Spinal cord (tissue), 10 donors: ENCODE data around the gene CPE. TPM values are rescaled to one million over a fixed set of nuclear protein-coding genes. Genes with fewer than 3 reads are reported as not detected.

Source experiments
- DNase-seq, 6 donors: peaks; one replicate each; pipeline versions ENCODE4 v3.0.0 to v3.0.0-alpha.2; 2013 to 2015; ENCODE audit warnings: low spot score in 6 of 6, low read depth in 4 of 6
- H3K27ac ChIP-seq: one replicate; pipeline ENCODE4 v1.5.1; 2013; ENCODE audit warnings: low read depth, low read length, control low read depth
- H3K27me3 ChIP-seq: one replicate; pipeline ENCODE4 v1.6.1; 2013; ENCODE audit warnings: low read length; ENCODE audit not compliant: control insufficient read depth, insufficient read depth
- H3K36me3 ChIP-seq: one replicate; pipeline ENCODE4 v1.6.1; 2013; ENCODE audit warnings: low read length; ENCODE audit not compliant: control insufficient read depth, insufficient read depth
- H3K4me1 ChIP-seq: one replicate; pipeline ENCODE4 v1.6.1; 2013; ENCODE audit warnings: low read length; ENCODE audit not compliant: control insufficient read depth, insufficient read depth
- H3K4me3 ChIP-seq: one replicate; pipeline ENCODE4 v1.5.1; 2013; ENCODE audit warnings: low read depth, low read length, control low read depth
- H3K9me3 ChIP-seq: one replicate; pipeline ENCODE4 v1.6.1; 2013; ENCODE audit warnings: low read length; ENCODE audit not compliant: control insufficient read depth, insufficient read depth
- WGBS: methylation state at CpG from one replicate; pipeline ENCODE4 v1.1.5; 2013; ENCODE audit warnings: missing lambda C conversion rate; ENCODE audit not compliant: insufficient coverage; 5-methylcytosine and 5-hydroxymethylcytosine counted together
- polyA plus RNA-seq, 2 donors: library from polyadenylated mRNA; unstranded; fragments of 120-200 nt; gene quantifications; one replicate each; pipeline ENCODE4 v1.2.1, GENCODE V29; 2013; ENCODE audit not compliant: insufficient read length in 2 of 2
- total RNA-seq, 2 donors: library from RNA; depleted of rRNA in 1 of 2; stranded (reverse); fragments of 120-200 nt in 1 of 2; fragments of >200 nt in 1 of 2; gene quantifications; one replicate each; pipeline versions ENCODE4 v1.2.3 to v1.2.4, GENCODE V29; 2013 to 2014
- donor health status: healthy.

Gene CPE
- total and polyA plus RNA-seq, 4 donors, result 500 to 629 (median 586) TPM

DNA sequence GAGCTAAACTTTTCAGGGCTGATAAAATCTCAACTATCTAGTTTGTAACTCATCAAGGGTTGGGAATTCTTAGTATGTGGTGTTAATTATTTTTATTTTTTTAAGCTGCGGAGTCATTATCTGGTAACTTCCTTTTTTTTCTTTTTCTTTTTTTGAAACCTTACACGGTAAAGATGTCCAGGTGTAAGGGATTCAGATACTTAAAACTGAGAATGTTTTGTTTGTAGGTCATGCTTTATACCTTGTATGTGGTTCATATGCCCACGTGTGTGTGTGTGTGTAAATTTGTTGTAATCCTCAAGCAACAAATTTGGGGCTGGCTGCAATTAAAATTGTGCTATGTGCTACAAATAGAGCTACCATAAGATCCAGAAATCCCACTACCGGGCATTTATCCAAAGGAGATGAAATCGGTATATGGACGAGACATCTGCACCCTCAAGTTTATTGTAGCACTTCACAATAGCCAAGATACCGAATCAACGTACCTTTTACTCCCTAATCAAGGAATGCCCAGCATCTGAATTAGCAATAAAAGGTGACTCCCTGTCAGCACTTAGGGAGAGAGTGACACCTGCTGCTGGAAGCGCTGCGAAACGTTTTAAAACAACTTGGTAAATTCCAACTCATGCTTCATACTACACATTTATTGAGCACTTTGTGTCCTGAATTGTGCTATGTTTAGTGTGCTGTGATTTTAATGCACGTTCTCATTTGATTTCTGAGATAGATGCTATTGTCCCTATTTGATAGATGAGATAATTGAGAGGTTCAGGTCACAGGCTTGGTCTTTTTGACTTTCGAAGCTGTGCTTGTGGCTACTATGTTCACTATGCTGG, 35.2 kb upstream of the CPE start:
- H3K36me3 ChIP-seq, result peaks cover 10% of the 10 kb centered on the region
- H3K27me3 ChIP-seq, result no peaks in the 10 kb centered on the region
- WGBS, result 63% methylated on average over 5 of the region's 13 CpGs
- H3K4me3 ChIP-seq, result no peak overlapping the region
- no peaks in the 10 kb centered on the region for H3K4me1 ChIP-seq
- H3K9me3 ChIP-seq, result no peaks in the 10 kb centered on the region
- DNase-seq, result peak in 2 of 6 donors; percentile 26 to 42
- H3K27ac ChIP-seq, result no peak overlapping the region

DNA sequence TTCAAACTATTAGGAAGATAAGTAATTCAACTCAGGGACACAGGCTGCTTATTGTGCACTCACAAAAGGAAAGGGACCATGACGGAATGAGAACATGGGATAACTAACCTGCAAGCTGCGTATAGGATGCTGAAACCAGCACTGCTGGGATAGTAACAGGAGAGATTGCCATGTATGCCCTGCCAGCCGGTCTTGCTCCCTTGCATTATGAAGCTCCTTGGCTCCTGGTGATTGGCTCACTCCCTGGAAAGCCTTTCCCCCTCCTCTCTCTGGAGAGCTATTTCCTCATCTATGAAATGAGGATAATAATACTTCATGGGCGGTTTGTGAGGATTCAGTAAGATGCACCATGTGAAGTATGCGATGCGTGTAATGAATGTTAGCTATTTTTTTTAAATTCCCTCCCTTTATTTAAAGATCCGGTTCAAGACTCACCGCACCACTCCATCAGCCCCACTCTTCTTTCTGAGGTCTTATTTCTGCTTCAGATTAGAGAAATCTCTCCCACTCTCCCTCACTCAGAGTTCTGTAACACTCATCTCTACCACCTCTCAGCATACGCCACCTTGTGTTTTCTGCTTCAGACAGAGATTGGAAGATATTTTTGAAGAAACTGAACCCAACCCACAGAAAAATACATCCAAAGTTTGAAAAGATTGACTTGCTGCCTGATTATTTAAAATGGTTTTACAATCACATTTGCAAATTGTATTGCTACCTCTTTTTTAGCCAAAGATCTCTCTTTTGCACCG, 33.0 kb upstream of the CPE start:
- Histone ChIP-seq H3K4me3 (peak overlapping the region; percentile 5), H3K9me3 (no peaks in the 10 kb centered on the region), H3K27me3 (no peaks in the 10 kb centered on the region), H3K4me1 (no peaks in the 10 kb centered on the region), H3K36me3 (no peaks in the 10 kb centered on the region), H3K27ac (no peak overlapping the region)
- DNase-seq, result peak in 2 of 6 donors; percentile 21 to 85
- 41% methylated on average over 6 of the region's 10 CpGs for WGBS

DNA sequence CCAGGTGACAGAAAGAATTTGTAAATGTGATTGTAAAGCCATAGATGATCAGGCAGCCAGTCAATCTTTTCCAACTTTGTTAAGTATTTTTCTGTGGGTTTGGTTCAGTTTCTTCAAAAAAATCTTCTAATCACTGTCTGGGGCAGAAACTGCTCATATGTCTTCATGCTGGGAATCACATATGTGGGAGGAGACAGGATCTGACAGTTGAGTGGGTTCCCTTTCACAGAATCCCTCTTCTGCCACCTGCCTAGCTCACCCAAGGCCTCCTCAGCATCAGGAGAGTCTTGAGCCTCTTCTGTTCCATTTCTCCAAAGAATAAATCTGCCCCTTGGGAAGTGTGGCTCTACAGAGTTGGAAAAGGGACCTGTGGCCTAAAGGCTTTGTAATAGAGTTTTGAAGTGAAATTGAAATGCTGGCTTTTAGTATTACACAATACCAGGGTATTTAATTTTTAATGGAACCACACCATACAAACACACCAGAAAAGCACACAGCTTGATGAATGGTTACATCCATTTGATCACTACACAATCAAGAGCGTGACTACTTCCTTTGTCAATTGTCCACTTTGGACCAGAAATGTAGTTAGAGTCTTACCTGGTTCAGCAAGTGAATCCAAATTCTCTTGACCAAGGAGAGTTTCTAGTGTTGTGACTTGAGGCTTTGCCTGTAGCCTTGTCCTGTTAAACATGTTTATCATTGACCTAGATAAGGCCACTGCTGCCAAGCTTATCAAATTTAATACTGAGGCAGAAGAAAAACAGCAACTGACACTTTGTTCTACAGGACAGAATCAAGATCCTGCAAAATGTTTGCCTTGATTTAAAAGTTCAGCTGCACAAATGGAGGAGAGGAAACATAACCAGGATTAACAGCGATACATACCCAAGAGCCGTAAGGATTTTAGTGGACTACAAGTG, 30.9 kb upstream of the CPE start:
- Histone ChIP-seq H3K27me3 (no peaks in the 10 kb centered on the region), H3K4me3 (no peak overlapping the region), H3K4me1 (no peaks in the 10 kb centered on the region), H3K9me3 (no peaks in the 10 kb centered on the region), H3K36me3 (no peaks in the 10 kb centered on the region), H3K27ac (no peak overlapping the region)
- DNase-seq, result no peak
- 100% methylated on average over 2 of the region's 3 CpGs for WGBS

DNA sequence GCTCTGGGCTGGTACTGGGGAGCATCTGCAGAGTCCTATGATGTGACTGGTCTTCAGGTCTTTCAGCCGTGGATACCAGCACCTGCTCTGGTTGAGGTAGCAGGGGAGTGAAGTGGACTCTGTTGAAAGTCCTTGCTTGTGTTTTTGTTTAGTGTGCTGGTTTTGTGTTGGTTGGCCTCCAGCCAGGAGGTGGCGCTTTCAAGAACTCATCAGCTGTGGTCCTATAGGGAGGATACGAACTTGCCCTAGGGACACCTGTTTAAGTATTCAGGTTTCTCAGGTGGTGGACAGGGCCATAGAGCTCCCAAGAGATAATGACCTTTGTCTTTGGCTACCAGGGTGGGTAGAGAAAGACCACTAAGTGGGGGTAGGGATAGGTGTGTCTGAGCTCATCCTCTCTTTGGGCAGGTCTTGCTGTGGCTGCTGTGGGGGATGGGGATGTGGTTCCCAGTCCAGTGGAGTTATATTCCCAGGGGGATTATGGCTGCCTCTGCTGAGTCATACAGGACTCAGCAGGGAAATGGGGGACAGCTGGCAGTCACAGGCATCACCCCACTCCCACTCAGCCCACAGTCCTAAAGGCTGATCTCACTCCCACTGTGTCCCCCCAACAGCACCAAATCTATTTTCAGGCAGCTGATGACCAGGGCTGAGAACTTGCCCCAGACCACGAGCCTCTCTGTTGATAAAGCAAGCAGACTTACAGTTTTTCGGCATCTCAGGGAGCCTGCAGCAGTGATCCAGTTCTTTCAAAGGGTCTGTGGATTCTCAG, 27.3 kb upstream of the CPE start:
- 95% methylated on average over 5 of the region's 5 CpGs for WGBS
- no peak for DNase-seq

DNA sequence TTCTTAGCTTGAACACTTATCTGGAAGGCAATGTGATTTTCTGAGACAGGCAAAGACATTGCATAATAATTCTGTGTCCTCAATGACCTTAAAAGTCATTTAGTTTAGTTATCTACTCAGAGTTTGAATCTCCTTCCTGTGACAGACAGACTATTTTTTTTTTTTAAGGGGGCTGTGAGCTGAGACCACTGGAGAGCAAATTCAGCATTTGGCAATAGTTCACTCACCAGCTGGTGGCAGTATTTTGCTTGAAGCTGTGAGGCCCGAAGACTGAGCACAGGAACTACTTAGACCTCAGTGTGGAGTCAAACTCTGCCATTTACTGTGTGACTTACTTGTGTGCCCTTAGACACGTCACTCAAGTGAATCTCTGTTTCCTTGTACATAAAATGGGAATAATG, 22.9 kb upstream of the CPE start:
- H3K27me3 ChIP-seq, result no peaks in the 10 kb centered on the region
- no peaks in the 10 kb centered on the region for H3K9me3 ChIP-seq
- H3K36me3 ChIP-seq, result no peaks in the 10 kb centered on the region
- 0% methylated on average over 1 of the region's 2 CpGs for WGBS
- no peak overlapping the region for H3K4me3 ChIP-seq
- no peak overlapping the region for H3K27ac ChIP-seq
- peak in 2 of 6 donors; percentile 83 to 87 for DNase-seq
- no peaks in the 10 kb centered on the region for H3K4me1 ChIP-seq

More for the DNA sequence above, 27.3 kb upstream of the CPE start:
- Histone ChIP-seq H3K4me3 (no peak overlapping the region), H3K36me3 (no peaks in the 10 kb centered on the region), H3K9me3 (no peaks in the 10 kb centered on the region), H3K27me3 (no peaks in the 10 kb centered on the region), H3K27ac (no peak overlapping the region), H3K4me1 (no peaks in the 10 kb centered on the region)

DNA sequence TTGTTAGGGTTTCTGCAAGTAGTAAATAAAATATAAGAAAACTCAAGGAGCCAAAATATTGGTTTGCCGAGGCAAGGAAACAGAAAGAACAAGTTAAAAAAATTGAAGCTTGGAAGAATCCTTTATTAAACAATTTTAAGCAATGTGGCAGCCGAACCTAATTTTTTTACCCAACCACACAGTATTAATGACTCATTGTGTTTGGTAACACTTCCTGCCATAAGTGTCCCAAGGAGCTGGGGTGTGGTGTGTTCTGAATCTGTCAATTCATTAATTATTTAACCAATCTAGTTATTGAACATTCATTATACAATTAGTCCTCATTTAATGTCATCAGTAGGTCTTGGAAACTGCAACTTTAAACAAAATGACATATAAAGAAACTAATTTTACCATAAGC, 19.3 kb upstream of the CPE start:
- Histone ChIP-seq H3K4me3 (no peak overlapping the region), H3K27ac (no peak overlapping the region), H3K4me1 (no peaks in the 10 kb centered on the region), H3K36me3 (no peaks in the 10 kb centered on the region), H3K27me3 (no peaks in the 10 kb centered on the region), H3K9me3 (no peaks in the 10 kb centered on the region)
- WGBS, result no CpG with 5 or more reads among the region's 2 CpGs
- DNase-seq, result no peak

DNA sequence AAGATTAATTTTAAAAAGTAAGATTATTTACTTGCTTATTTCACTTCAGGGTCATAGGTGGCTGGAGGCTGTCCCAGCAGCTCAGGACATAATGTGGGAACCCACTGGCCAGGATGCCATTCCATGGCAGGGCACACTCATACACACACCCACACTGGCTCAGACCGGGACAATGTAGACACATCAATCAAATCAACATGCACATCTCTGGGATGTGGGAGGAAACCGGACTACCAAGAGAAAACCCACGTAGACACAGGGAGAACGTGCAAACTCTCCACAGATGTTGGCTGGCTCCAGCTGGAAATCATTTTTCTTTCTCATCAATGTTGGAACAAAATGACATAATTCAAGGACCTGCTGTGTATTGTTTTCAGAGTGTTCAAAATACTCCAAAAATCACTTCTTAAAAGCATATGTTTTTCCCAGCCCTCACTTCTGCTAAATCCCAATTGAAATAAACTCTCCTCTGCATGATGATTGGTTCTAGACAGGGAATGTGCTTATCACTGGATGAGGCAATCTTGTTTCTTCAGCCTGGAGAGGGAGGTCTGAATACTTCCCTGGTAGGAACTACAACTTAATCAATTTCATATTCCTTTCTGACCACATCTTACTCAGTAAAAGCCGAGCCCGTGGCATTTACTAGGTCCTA, 18.6 kb upstream of the CPE start:
- no peaks in the 10 kb centered on the region for H3K36me3 ChIP-seq
- no peaks in the 10 kb centered on the region for H3K9me3 ChIP-seq
- no peak overlapping the region for H3K27ac ChIP-seq
- H3K4me3 ChIP-seq, result no peak overlapping the region
- no peaks in the 10 kb centered on the region for H3K4me1 ChIP-seq
- DNase-seq, result no peak
- no peaks in the 10 kb centered on the region for H3K27me3 ChIP-seq
- 43% methylated on average over 1 of the region's 6 CpGs for WGBS

DNA sequence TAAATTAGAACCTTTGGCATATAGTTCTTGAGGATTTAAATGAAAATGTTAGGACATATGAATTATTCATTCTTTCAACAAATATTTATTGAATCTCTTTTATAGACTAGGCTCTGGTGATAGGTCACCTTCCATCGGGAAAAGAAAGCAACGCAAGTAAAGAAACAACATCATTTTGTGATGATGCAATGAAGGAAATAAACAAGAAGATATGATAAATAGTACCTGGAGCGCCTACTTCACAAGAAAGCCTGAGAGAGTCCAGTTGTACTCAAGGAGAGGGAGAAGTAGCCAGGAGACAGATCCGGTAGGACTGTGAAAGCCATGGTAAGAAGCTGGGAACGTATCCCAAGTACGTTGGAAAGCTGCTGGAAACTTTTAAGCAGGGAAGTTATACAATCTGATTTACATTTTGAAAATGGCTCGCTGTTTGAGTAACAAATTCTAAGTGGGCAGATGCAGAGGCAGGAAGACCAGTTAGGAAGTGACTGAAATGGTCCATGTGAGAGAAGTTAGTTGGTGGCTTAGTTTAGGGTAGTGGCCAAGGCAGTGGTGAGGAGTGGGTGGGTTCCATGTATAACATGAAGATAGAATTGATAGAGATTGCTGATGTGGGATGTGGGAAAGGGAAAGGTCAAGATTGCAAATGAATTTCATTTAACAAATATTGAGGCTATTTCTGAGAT, 17.7 kb upstream of the CPE start:
- no peaks in the 10 kb centered on the region for H3K9me3 ChIP-seq
- no peak overlapping the region for H3K27ac ChIP-seq
- H3K36me3 ChIP-seq, result no peaks in the 10 kb centered on the region
- no peak for DNase-seq
- no peaks in the 10 kb centered on the region for H3K4me1 ChIP-seq
- no peaks in the 10 kb centered on the region for H3K27me3 ChIP-seq
- WGBS, result 87% methylated on average over 7 of the region's 7 CpGs
- no peak overlapping the region for H3K4me3 ChIP-seq
